NCI-H510A (cell line): ENCODE measurements around the gene MDN1.
"Not testable (repeated sequence)": the region's sequence is repeated elsewhere in the genome, so short reads cannot be mapped to it uniquely, and the experiment has no call there.

Source experiments
- DNase-seq: peaks from one replicate; lab custom pipeline; 2025; lab: John Stamatoyannopoulos, UW

MDN1 gene

DNA sequence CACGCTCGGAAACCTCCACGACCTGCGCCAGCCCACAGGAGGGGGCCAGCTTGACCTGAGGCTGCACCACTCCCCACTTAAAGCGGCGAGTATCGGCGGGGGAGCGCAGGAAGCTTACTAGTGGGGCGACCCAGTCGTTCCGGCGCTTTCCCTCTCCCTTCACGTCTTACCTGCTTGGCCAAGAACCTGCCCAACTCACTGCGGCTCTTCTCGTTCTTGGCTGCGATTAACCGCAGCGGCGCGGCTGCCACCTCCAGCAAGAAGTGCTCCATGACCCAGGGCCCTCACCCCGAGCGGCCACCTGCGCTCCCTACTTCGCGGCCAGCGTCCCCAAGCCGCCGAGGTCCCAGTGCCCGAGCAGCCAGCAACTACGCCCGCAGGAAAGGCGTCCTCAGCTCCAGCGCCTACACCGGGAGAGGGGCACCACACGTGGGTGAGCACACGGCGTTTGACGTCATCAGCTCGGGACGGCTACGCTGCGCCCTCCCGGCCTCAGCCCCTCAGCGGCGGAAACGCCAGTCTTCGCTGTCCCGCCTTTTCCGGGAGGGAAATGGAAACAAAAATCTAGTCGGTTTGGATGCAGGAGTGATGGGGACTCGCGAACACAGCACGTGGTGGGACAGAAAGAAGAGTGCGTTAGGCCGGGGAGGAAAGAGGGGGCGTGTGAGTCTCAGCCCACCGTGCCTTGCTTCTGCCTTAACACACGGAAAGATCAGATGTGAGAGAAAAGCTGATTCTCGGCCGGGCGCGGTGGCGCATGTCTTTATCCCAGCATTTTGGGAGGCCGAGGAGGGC is at the start of gene MDN1:
Gene MDN1 (minus strand): TSS at position 459 of the 795 bp plus-strand sequence. CDS start 187 bp downstream, at position 272.
- peak; percentile 84 for DNase-seq

- DNase-seq, result no peak
These were observed 46.6 kb upstream of the MDN1 start for GRCh38 chr6:89866024-89866678.

DNA sequence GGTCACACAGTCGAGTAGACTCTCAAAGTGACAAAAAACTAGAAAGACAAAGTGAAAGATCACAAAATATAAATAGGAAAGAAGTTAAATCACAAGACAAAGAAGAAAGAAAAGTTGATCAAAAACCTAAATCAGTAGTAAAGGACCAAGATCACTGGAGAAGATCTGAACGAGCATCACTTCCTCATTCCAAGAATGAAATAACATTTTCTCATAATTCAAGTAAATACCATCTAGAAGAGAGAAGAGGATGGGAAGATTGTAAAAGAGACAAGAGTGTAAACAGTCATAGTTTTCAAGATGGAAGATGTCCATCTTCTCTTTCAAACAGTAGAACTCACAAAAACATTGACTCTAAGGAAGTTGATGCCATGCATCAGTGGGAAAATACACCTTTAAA is 43.1 kb upstream of the MDN1 start:
- DNase-seq, result no peak

DNA sequence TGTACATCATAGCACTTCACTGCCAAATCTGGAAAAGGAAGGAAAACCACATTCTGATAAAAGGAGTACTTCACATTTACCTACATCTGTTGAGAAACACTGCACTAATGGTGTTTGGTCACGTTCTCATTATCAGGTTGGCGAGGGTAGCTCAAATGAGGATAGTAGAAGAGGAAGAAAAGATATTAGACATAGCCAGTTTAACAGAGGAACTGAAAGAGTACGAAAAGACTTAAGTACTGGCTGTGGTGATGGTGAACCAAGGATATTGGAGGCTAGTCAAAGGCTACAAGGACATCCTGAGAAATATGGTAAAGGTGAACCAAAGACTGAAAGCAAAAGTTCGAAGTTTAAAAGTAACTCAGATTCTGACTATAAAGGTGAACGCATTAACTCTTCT is 42.7 kb upstream of the MDN1 start:
- DNase-seq, result no peak

DNA sequence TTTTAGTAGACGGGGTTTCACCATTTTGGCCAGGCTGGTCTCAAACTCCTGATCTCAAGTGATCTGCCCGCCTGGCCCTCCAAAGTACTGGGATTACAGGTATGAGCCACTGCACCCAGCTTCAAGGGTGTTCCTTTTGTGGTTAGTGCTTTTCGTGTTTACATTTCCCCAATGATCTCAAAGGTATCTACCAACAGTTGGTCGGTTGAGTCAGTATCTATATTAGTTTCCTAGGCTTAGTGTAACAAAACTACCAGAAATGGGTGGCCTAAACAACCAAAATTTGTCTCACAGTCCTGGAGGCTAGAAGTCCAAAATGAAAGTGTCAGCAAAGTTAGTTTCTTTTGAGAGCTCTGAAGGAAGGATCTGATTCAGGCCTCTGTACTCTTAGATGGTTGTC is 40.1 kb upstream of the MDN1 start:
- DNase-seq, result no peak

- no peak for DNase-seq
These were observed 38.4 kb upstream of the MDN1 start for GRCh38 chr6:89858041-89858440.

DNA sequence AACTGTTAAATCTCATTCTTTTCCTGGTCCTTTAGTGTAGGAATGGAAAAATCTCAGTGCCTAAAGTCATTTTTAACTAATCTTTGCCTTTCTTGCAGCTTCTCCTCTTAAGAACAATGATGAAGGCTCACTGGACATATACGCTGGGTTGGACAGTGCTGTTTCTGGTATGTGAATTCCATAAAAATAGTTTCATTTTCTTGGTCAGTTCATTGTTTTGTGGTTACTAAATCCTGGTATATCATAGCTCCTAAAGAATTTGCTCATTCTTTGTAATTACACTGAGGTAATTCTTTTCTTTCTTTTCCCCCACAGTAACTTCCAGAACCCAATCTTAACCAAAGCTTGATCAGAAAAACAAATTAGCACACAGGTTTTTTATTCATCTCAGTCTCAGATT is 33.5 kb upstream of the MDN1 start:
- no peak for DNase-seq

DNA sequence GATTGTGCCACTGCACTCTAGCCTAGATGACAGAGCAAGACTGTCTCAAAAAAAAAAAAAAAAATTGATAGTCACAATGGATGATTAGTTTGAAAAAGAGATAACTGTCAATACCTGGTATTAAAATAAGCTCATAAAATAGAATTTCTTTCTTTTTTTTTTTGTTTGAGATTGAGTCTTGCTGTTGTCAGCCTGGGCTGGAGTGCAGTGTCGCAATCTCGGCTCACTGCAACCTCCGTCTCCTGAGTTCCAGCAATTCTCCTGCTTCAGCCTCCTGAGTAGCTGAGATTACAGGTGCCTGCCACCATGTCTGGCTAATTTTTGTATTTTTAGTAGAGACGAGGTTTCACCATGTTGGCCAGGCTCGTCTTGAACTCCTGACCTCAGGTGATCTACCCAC is 27.9 kb upstream of the MDN1 start:
- DNase-seq, result not testable (repeated sequence)

GRCh38 chr6:89843070-89843469 is 23.5 kb upstream of the MDN1 start:
- no peak for DNase-seq

DNA sequence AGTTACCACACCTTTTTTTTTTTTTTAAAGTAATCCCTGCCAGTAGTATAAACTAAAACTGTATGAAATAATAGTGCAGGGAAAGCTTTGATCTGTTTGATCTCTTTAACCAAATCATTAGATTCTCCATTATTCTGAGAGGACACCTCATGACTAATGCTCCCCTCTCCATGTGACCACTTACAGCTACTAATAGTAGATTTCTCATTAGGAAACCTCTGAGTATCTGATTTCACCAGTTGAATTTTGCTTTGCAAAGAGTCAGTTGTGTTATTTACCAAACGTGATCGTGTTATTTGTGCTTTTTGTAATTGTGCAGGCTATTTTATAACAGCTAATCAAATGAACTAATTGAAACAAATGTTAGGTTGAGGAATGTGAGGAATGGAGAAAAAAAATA is 22.6 kb upstream of the MDN1 start:
- no peak for DNase-seq

DNA sequence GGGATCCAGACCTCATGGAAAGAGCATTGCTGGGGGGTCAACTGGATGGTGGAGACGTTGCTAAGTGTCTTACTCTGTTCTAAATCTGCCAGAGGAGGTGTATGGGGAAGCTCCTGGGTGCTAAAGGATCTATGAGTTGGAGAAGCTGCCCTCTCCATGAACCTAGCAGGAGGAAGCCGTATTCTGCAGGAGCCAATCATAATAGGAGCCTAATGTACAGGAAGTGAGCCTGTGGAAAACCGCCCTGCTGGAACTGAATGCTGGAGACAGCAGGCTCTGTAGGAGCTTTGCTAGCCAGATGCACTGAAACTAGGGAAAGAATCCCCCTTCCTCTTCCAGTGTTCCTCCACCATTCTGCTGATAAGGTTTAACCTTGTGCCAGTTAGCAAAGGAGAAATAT is 20.9 kb upstream of the MDN1 start:
- no peak for DNase-seq

DNA sequence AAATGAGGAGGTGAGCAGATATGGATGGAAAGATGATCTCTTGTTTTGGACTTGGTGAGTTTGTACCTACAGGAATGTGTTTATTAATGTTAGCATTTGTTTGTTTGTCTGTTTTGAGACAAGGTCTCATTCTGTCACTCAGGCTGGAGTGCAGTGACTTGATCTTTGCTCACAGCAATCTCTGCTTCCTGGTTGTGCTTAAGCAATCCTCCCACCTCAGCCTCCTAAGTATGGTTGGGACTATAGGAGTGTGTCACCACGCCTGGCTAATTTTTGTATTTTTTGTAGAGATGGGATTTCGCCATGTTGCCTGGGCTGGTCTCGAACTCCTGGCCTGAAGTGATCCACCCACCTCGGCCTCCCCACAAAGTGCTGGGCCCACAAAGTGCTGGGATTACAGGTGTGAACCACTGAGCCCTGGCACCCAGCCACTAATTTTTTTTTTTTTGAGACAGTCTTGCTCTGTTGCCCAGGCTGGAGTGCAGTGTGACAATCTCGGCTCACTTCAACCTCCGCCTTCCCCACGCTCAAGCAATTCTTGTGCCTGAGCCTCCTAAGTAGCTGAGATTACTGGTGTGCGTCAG is 17.1 kb upstream of the MDN1 start:
- no peak for DNase-seq

GRCh38 chr6:89834884-89835792 is 15.5 kb upstream of the MDN1 start:
- DNase-seq, result no peak

DNA sequence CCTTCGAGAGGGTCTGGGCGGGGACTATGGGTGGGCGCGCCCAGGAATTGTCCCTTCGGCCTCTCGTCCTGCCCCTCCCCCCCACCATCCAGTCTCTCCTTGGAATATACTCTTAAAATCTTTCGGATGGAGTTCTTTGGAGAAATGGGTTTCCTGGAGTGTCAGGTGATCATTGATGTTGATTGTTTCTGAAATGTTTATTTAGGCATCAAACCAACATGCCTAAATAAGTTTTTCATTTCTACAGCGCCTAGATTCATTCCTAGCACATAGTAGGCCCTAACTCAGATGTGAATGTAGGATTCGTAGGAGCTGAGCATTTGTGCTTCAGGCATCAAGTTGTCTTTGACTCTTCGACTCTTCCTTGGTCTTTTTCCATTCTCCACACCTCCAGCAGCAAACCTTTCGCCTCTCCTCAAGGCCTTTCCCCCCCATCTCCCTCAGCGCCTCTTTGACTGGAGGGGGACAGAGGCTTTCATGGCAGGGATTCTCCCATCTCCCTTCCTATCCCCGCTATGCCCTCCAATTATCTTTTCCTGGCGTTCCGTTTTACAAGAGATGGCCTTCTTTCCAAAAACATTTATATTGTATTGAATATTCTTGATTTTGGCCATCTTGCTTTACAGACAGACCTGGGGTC is 10.7 kb upstream of the MDN1 start:
- no peak for DNase-seq

GRCh38 chr6:89829472-89830169 is 10.0 kb upstream of the MDN1 start, which contains the start of gene CASP8AP2:
Gene CASP8AP2, plus strand, starts transcription at chr6:89829880.
- DNase-seq, result peak; percentile 93

DNA sequence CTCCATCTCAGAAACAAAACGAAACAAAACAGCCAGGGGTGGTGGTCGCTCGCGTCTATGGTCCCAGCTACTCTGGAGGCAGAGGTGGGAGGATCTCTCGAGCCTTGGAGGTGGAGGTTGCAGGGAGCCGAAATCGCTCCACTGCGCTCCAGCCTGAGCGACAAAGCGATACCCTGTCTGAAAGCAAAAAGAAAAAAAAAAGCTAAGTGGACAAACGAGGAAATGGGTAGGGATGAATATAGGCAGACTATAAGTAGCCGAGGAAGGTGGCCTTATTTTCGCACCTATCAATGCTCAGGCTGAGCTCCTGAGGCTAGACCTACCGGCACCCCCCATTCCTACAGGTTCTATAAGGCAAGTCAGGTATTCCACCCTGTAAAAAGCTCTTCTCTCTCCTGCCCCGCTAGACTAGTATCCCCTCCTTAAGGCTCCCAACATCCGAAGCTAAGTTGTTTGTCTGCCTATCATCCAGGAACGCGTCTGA is 9.4 kb upstream of the MDN1 start:
- DNase-seq, result no peak

- DNase-seq, result not testable (repeated sequence)
These were observed 8.9 kb upstream of the MDN1 start for GRCh38 chr6:89828475-89828987.

- DNase-seq, result no peak
These were observed 6.5 kb upstream of the MDN1 start for GRCh38 chr6:89826029-89826528.

DNA sequence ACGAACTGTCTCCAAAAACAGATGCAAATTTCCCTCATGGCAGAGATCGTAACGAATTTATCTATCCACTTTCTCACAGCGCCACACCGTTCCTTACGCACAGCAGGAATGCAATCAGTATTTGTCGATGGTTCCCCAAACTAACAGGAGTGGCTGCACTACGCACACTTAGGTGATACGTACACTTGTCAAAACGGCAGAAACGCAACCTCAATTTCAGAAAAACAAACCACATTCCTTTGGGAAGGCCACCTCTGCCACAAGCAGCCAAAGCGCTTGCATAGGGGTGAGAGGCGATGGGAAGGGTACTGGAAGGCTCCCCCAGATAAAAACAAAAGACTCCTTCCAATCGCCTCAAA is 638 bp downstream of the MDN1 start:
- DNase-seq, result no peak

DNA sequence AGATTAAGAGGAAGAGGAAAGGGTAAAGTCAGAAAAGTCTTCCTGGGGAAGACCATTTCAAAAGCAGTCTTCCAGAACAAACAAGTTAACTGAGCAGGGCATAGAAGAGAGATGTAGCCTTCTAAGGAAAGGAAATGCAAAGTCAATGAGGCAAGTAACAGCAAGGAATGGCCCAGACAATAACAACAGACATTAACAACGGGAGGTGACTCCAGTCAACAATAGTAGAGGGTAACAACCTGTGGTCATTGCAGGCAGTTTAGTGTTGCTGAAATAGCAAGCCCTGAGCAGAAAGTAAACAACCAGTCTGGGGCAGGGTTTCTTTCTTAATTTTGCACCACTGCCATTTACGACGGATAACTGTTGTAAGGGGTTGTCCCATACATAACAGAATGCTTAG is 2.1 kb downstream of the MDN1 start:
- no peak for DNase-seq
